ENCODE results near the gene RAB6A.

The RAB6A gene

DNA sequence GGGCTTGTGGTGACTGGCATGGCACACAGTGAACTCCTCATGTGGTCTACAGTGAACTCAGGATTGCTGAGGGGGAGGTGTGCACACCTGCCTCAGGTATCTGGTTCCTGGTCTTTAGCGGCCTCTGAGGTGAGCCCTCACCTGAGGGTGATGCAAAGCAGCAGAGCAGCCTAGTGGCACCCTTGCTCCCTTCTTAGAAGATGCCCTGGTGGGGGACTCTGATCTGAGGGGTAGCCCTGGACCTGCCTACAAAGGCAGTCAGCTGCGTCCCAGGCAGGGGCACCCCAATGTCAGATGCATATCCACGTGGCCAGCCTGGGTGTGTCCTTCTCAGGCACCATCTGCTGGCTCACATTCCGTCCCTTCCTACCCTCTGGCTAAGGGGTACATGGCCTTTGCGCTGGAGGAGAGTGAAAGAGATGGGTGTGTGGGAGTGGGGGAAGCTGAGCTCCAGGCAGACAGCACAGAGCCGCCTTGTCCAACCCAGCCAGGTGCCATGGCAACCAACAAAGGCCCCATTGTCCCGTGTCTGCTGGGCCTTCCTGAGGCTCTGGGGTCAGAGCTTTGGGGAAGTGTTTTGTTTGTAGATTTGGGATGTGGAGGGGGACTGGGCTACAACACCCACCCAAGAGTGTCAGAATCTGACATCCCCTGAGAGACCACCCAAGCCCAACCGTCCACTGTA lies 108.7 kb downstream of the RAB6A start:
- DNase-seq, result no peak

GRCh38 chr11:73651661-73652045 lies 109.2 kb downstream of the RAB6A start:
- no peak for DNase-seq

GRCh38 chr11:73651252-73651651 lies 109.6 kb downstream of the RAB6A start:
- no peak for DNase-seq

- DNase-seq, result no peak
These were observed 110.5 kb downstream of the RAB6A start for GRCh38 chr11:73650400-73650799.

DNA sequence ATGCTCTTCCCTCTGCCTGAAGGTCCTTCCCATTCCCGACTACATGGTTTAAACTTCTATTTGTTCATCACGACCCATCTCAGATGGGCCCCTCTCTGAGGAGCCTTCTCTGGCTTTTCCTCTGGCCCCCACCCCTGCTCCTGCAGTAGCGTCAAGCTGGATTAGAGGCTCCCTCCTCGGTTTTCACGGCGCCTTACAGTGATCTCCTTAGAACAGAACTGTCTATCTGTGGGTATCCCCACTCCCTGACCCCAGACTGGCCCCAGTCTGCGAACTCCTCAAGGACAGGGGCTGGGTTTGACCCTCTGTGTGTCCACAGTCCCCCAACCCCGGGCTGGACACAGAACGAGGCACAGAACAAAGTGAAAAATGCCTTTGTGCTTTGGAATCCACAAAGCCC lies 111.7 kb downstream of the RAB6A start:
- no peak for DNase-seq

- no peak for DNase-seq
These were observed 112.3 kb downstream of the RAB6A start for GRCh38 chr11:73648571-73649046.

DNA sequence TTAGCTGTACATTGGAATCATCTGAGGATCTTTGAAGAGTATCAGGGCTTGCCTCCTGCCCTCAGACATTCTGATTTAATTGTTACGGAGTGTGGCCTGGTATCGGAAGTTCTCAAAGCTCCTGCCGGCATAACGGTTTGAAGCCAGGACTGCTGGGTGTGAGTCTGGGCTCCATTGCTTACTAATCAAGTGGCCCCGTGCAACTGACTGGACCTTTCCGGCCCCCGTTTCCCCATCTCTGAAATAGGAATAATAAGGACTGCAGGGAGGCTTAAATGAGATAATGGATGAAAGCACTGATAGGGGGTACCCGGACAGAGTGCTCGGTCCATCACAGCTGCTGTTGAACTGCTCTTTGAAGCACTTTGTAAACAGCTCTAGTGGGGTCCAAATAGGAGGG lies 112.8 kb downstream of the RAB6A start:
- DNase-seq, result no peak

DNA sequence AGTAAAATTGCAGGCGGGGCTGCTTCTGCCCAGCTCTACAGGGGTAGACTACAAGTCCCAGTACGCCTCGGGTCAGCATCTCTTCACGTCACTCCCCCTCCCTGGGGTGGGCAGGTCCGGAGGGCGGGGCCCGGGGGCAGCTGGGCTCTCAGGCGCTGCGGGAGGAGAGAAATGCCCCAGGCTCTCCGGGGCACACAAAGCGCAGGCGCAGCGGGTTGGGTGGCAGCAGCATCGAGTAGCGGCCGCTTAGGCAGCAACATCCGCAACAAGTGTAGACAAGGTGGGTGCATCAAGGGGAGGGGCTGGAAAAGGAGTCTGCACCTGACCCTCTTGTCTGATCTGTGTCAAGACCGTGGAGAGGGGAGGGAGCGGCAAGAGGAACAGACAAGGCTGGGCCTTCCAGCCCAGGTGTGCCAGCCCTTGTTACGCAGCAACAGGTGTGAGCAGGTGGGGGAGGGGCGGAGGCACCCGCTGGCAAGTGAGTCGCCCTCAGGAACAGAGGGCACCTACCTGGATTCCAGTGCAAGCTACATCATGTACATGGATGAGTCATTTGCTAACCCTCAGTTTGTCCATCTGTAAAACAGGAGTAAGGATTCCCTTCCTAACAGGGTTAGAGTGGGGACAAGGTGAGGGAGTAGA lies 113.3 kb downstream of the RAB6A start:
- DNase-seq, result peak; percentile 90

DNA sequence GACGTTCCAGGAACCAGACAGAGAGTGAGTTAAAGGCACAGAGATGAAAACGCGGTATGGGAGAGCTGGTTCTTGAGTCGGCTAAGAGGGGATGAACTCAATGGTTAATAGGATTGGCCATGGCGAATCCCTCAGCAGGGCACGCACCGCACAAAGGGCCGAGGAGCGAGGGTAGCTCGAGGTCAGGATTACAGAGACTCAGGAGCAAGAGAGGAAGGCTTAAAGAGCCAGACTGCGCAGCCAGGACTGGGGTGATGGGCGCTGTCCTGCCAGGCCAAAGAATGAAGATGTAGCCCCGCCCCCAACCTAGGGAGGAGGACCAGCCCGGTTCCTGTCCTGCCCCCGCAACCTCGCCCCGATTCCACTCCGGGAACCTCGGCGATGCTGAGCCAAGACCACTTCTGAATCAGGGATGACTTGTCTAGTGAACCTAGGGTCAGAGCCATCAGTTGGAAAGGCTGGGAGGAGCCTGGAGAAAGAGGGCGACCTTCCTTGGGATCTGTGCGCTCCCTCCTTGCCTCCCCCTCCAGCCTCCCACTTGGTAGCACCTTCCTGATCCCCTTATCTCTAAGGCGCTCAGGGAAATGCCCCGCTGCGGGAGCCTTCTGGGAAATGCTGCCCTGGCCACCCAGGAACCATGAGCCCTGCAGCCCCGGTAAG lies 114.8 kb downstream of the RAB6A start, which contains the start of gene PLEKHB1:
Gene PLEKHB1, plus strand, starts transcription at position 610 of the 660 bp plus-strand sequence. Its CDS starts 28 bp downstream, at position 638.
- no peak for DNase-seq

DNA sequence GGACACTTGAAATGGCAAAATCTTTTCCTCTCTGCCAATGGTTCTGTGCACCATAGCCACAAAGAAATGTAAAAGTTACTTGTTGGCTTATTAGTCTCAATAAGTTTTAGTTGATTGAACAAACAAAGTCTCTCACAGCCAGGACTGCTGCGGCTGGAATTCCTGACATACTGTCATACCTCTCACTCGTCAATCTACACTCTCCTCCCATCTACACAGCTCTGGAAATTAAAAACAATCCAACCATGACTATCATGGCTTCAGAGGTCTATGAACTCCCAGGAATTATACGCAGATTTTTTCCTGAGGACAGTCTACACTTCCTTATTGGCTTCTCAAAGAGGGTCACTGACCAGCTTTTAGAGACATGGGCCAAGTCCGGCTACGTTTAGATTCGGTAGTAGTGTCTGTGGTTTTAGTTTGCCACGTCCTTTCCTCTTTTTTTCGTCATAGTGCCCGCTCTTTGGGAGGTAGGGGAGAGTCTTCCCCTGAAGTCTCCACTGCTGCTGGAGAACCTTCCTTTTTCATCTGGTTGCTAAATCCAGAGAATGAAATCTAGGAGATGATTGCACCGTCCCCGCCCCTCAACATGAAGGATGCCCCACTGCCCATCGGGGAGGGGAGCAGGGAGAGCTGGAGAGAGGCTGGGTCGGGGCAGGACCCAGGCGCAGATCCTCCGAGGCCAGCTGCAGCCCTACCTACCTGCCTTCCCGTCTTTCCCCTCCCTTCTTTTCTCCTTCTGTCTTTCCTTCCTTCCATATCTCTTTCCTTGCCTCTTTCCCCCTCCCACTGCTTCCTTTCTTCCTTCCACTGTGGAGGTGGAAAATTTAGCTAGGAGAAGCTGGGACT lies 115.5 kb downstream of the RAB6A start:
- no peak for DNase-seq

- no peak for DNase-seq
These were observed 119.2 kb downstream of the RAB6A start for GRCh38 chr11:73641668-73642067.

- no peak for DNase-seq
These were observed 120.3 kb downstream of the RAB6A start for GRCh38 chr11:73640592-73640991.

DNA sequence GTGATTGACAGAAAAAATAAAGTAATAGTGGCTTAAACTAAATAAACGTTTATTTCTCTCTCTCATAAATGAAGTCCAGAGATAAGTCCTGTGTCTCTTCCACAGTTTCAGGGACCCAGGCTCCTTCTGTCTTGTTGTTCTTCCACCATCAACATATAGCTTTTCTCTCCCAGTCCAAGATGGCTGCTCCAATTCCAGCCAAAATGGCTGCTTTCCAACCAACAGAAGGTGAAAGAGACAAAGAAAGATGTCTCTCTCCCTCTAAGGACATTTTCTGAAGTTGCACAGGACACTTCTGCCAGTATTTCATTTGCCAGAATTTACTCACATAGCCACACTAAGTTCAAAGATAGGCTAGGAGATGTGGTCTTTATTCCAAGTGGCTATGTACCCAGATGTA lies 123.9 kb downstream of the RAB6A start:
- no peak for DNase-seq

GRCh38 chr11:73636249-73636648 lies 124.6 kb downstream of the RAB6A start:
- DNase-seq, result no peak

DNA sequence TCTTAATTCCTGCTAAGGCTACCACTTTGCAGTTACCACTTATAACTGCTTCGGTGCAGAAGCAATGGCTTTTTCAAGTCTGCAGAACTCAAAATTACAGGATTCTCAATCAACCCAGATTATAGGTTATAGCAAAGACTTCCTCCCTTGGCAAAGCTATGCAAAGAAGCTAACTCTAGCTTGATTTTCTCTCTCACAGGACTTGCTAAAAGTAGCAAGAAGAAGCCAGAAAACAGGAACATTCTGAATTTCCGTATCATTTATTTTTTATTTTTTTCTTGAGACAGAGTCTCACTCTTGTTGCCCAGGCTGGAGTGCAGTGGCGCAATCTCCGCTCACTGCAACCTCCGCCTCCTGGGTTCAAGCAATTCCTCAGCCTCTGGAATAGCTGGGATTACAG lies 125.2 kb downstream of the RAB6A start:
- peak; percentile 53 for DNase-seq

DNA sequence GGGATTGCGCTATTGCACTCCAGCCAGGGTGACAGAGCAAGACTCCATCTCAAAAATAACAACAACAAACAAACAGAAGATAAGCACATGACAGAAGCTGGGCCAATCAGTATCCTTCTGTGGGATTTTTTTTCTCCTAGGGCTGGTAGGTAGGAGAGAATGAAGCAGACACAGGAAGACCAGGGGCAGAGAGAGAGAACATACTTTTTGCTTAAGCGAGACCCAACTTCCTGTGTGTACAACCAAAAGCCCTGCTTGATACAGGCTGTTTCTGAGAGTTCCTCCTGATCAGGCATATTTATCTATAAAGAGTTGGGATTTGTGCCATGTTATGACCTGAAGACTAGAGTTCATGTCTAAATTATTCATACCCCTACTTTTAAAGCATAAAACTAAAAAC lies 126.9 kb downstream of the RAB6A start:
- DNase-seq, result no peak

GRCh38 chr11:73632996-73633395 lies 127.9 kb downstream of the RAB6A start:
- no peak for DNase-seq

GRCh38 chr11:73629907-73630306 lies 131.0 kb downstream of the RAB6A start:
- no peak for DNase-seq

GRCh38 chr11:73625696-73626318 lies 135.1 kb downstream of the RAB6A start:
- peak; percentile 74 for DNase-seq
